SIG-M5 treated with dmso at 0.1 percent for 504 hours (cell line): Measurements from ENCODE around the gene ABHD17A.

Experiments
- DNase-seq: peaks from one replicate; lab custom pipeline; 2025; ENCODE audit not compliant: unreplicated experiment; lab: John Stamatoyannopoulos, UW

ABHD17A gene

GRCh38 chr19:1864480-1865171 is 20.7 kb downstream of the ABHD17A start:
- DNase-seq, result no peak

GRCh38 chr19:1863638-1864479 is 21.4 kb downstream of the ABHD17A start:
- peak; percentile 88 for DNase-seq

GRCh38 chr19:1863328-1863637 is 22.0 kb downstream of the ABHD17A start, which contains the start of gene KLF16:
KLF16 (minus strand) TSS chr19:1863579; CDS start chr19:1863497, 82 bp downstream.
- no peak for DNase-seq

- no peak for DNase-seq
These were observed 22.6 kb downstream of the ABHD17A start for GRCh38 chr19:1862424-1863327.

GRCh38 chr19:1862068-1862423 is 23.2 kb downstream of the ABHD17A start:
- no peak for DNase-seq

- DNase-seq, result no peak
These were observed 23.7 kb downstream of the ABHD17A start for GRCh38 chr19:1861599-1862031.

GRCh38 chr19:1860821-1861598 is 24.3 kb downstream of the ABHD17A start:
- no peak for DNase-seq

GRCh38 chr19:1860042-1860775 is 25.1 kb downstream of the ABHD17A start:
- peak; percentile 51 for DNase-seq

GRCh38 chr19:1859331-1859781 is 25.9 kb downstream of the ABHD17A start:
- DNase-seq, result no peak

GRCh38 chr19:1858412-1859081 is 26.7 kb downstream of the ABHD17A start:
- no peak for DNase-seq

GRCh38 chr19:1857648-1858326 is 27.5 kb downstream of the ABHD17A start:
- peak; percentile 80 for DNase-seq

GRCh38 chr19:1856698-1857603 is 28.3 kb downstream of the ABHD17A start:
- peak; percentile 90 for DNase-seq

- DNase-seq, result no peak
These were observed 29.0 kb downstream of the ABHD17A start for GRCh38 chr19:1856345-1856697.

- DNase-seq, result no peak
These were observed 29.5 kb downstream of the ABHD17A start for GRCh38 chr19:1855828-1856255.

GRCh38 chr19:1855040-1855827 is 30.1 kb downstream of the ABHD17A start:
- peak; percentile 87 for DNase-seq

- no peak for DNase-seq
These were observed 30.7 kb downstream of the ABHD17A start for GRCh38 chr19:1854542-1855039.

GRCh38 chr19:1854039-1854541 is 31.2 kb downstream of the ABHD17A start:
- no peak for DNase-seq
